Right lobe of liver (tissue), 6 donors: ENCODE measurements around the gene APBA2. TPM values are rescaled to one million over a fixed set of nuclear protein-coding genes. Genes with fewer than 3 reads are reported as not detected.

Experiments
- ATAC-seq, 4 donors: fragments of 200-7000 bp; cut with Tn5 transposase; one replicate each; pipeline ENCODE4 v1.9.1; 2020; ENCODE audit warnings: mild to moderate bottlenecking in 4 of 4, moderate library complexity in 4 of 4
- DNase-seq, 3 donors: peaks; one replicate each; pipeline ENCODE4 v3.0.0-alpha.2; 2020
- H3K27ac ChIP-seq, 3 donors: fragments of 200-600 bp; one replicate each; pipeline ENCODE4 v1.8.0; 2022
- H3K27me3 ChIP-seq, 2 donors: fragments of 200-600 bp; one replicate each; pipeline ENCODE4 v1.8.0; 2022
- H3K36me3 ChIP-seq, 4 donors: fragments of 200-600 bp; sonication (generic) in 1 of 4; one replicate each; pipeline versions ENCODE4 v1.5.1 to v1.8.0; 2017 to 2022; ENCODE audit warnings: control low read depth in 1 of 4
- H3K4me1 ChIP-seq, 4 donors: fragments of 200-600 bp; sonication (generic) in 1 of 4; one replicate each; pipeline versions ENCODE4 v1.5.1 to v1.8.0; 2017 to 2022; ENCODE audit warnings: control low read depth in 1 of 4
- H3K4me3 ChIP-seq, 3 donors: fragments of 200-600 bp; one replicate each; pipeline ENCODE4 v1.8.0; 2022
- H3K9me3 ChIP-seq, 4 donors: fragments of 200-600 bp; sonication (generic) in 1 of 4; one replicate each; pipeline versions ENCODE4 v1.5.1 to v1.8.0; 2017 to 2022; ENCODE audit warnings: control low read depth in 1 of 4
- CTCF ChIP-seq, 4 donors: fragments of 200-600 bp in 3 of 4; fragments of 450-650 bp in 1 of 4; IDR thresholded peaks; one replicate each; pipeline versions ENCODE4 v1.5.1 to v1.8.0; 2016 to 2022; ENCODE audit warnings: antibody characterized with exemption in 4 of 4, mild to moderate bottlenecking in 2 of 4
- POLR2A ChIP-seq: fragments of 450-650 bp; IDR thresholded peaks from one replicate; pipeline ENCODE4 v1.6.1; 2017; ENCODE audit warnings: antibody characterized with exemption, mild to moderate bottlenecking
- WGBS: methylation state at CpG from one replicate; pipeline ENCODE4 v1.1.6; 2018; ENCODE audit warnings: low coverage, low lambda C conversion rate; ENCODE audit not compliant: insufficient coverage; ENCODE audit errors: missing lambda C conversion rate; 5-methylcytosine and 5-hydroxymethylcytosine counted together
- intact Hi-C, 2 donors: fragments of 100-400 bp; cut with DNase I; formaldehyde crosslinking; loops; one replicate each; pipeline versions ENCODE4 v1.11.2 to v1.14.1; 2022
- total RNA-seq, 6 experiments: library from RNA; depleted of rRNA in 2 of 6; stranded (reverse); fragments of >200 nt in 2 of 6; fragmentation: NEBNext Ultra II Directional in 3 of 6; extraction: Animal tissue kit (Norgen Biotek cat#: 25700) in 3 of 6; gene quantifications; one replicate each; pipeline versions ENCODE4 v1.1.0 to v1.2.4, GENCODE V29; 2016 to 2023
- donor health status: DM: no; HTN: yes; CAD: no.
- donor health status: DM: no; HTN: no; CAD: no.
- donor health status: DM: no; HTN: no; CAD: no.
- donor health status: DM: no; HTN: yes; CAD: no.
- donor health status: DM: no; HTN: yes; CAD: no.

Gene APBA2
- total RNA-seq, 6 experiments from 2014 or later: 0.51 to 0.75 (median 0.69) TPM

- no peaks in the 10 kb centered on the region for H3K4me1 ChIP-seq
- H3K9me3 ChIP-seq: no peaks in the 10 kb centered on the region
- H3K27me3 ChIP-seq: no peaks in the 10 kb centered on the region
- no peak overlapping the region for H3K27ac ChIP-seq
- WGBS: 84% methylated on average over 12 of the region's 16 CpGs
- no peak overlapping the region for H3K4me3 ChIP-seq
- TF ChIP-seq CTCF (IDR thresholded peaks at IDR 0.05) (no peak), POLR2A (no peak)
- DNase-seq: peak in 1 of 3 donors; percentile 14
- intact Hi-C loops: no loop called here
- no peaks in the 10 kb centered on the region for H3K36me3 ChIP-seq
- ATAC-seq: no peak
Measured at GRCh38 chr15:28944286-28944685, 58.5 kb downstream of the APBA2 start.

GRCh38 chr15:28944696-28945300, 59.0 kb downstream of the APBA2 start:
- Histone ChIP-seq H3K9me3 (no peaks in the 10 kb centered on the region), H3K27ac (no peak overlapping the region), H3K27me3 (no peaks in the 10 kb centered on the region), H3K4me3 (no peak overlapping the region), H3K36me3 (no peaks in the 10 kb centered on the region), H3K4me1 (no peaks in the 10 kb centered on the region)
- ATAC-seq: no peak
- peak in 1 of 3 donors; percentile 20 for DNase-seq
- 61% methylated on average over 10 of the region's 14 CpGs for WGBS
- no peak for TF ChIP-seq CTCF (IDR thresholded peaks at IDR 0.05)
- no peak for TF ChIP-seq POLR2A
- intact Hi-C loops: no loop called here

GRCh38 chr15:28945626-28946230, 60.0 kb downstream of the APBA2 start:
- ATAC-seq (no peak), DNase-seq (peak in 1 of 3 donors; percentile 11)
- 59% methylated on average over 12 of the region's 13 CpGs for WGBS
- Histone ChIP-seq H3K4me3 (no peak overlapping the region), H3K9me3 (no peaks in the 10 kb centered on the region), H3K27me3 (no peaks in the 10 kb centered on the region), H3K36me3 (no peaks in the 10 kb centered on the region), H3K27ac (no peak overlapping the region), H3K4me1 (no peaks in the 10 kb centered on the region)
- no peak for TF ChIP-seq POLR2A
- no peak for TF ChIP-seq CTCF (IDR thresholded peaks at IDR 0.05)
- intact Hi-C loops: no loop called here

GRCh38 chr15:28946803-28947202, 61.0 kb downstream of the APBA2 start:
- no peak for TF ChIP-seq POLR2A
- TF ChIP-seq CTCF (IDR thresholded peaks at IDR 0.05): no peak
- no peak overlapping the region for H3K4me3 ChIP-seq

More at GRCh38 chr15:28946803-28947202, 61.0 kb downstream of the APBA2 start:
- Histone ChIP-seq H3K4me1 (no peaks in the 10 kb centered on the region), H3K36me3 (no peaks in the 10 kb centered on the region), H3K27ac (no peak overlapping the region), H3K27me3 (no peaks in the 10 kb centered on the region), H3K9me3 (no peaks in the 10 kb centered on the region)
- WGBS: 77% methylated on average over 4 of the region's 7 CpGs
- intact Hi-C loops: no loop called here
- ATAC-seq (no peak), DNase-seq (peak in 1 of 3 donors; percentile 3)
